CD4-positive, alpha-beta T cell (primary cell): Measurements from ENCODE around the gene MPZL3. TPM values are rescaled to one million over a fixed set of nuclear protein-coding genes. Genes with fewer than 3 reads are reported as not detected.

Experiments
- ATAC-seq: fragments of 200-7000 bp; cut with Tn5 transposase; one replicate; pipeline ENCODE4 v1.10.0; 2022; ENCODE audit warnings: mild to moderate bottlenecking; ENCODE audit not compliant: poor library complexity
- CTCF ChIA-PET: fragments of 350-600 bp; sonication (Branson Sonifier 250); formaldehyde crosslinking; loops from one replicate; lab custom pipeline; 2021; ENCODE audit warnings: antibody characterized with exemption, inconsistent platforms; lab: Charles Lee
- POLR2A ChIA-PET: fragments of 350-600 bp; sonication (Branson Sonifier 250); formaldehyde crosslinking; loops from one replicate; lab custom pipeline; 2021; ENCODE audit warnings: antibody characterized with exemption, inconsistent platforms; lab: Charles Lee
- DNase-seq, 14 experiments: peaks; one replicate each; pipeline ENCODE4 v3.0.0-alpha.2; 2013 to 2020; ENCODE audit warnings: mixed read lengths in 2 of 14
- H3K27ac ChIP-seq, 2 donors: one replicate each; pipeline versions ENCODE4 v1.5.1 to v1.7.0; 2013; ENCODE audit warnings: low read length in 2 of 2, low read depth in 1 of 2, mild to moderate bottlenecking in 1 of 2
- H3K27me3 ChIP-seq, 2 experiments: 1 replicate in 1 of 2; 2 replicates in 1 of 2; pipeline versions ENCODE4 v1.6.1 to v1.7.0; 2013; ENCODE audit warnings: low read length in 2 of 2, control low read depth in 1 of 2, mild to moderate bottlenecking in 1 of 2, moderate library complexity in 1 of 2; ENCODE audit not compliant: insufficient read depth in 2 of 2, control insufficient read depth in 1 of 2
- H3K36me3 ChIP-seq: one replicate; pipeline ENCODE4 v1.6.1; 2013; ENCODE audit warnings: low read length, control low read depth; ENCODE audit not compliant: insufficient read depth
- H3K4me1 ChIP-seq: one replicate; pipeline ENCODE4 v1.6.1; 2013; ENCODE audit warnings: low read length, control low read depth; ENCODE audit not compliant: insufficient read depth
- H3K4me3 ChIP-seq: one replicate; pipeline ENCODE4 v1.5.1; 2013; ENCODE audit warnings: mild to moderate bottlenecking, low read length, moderate library complexity
- H3K9me3 ChIP-seq, 2 experiments: 1 replicate in 1 of 2; 2 replicates in 1 of 2; pipeline versions ENCODE4 v1.6.1 to v1.7.0; 2013; ENCODE audit warnings: low read length in 2 of 2, mild to moderate bottlenecking in 2 of 2, control low read depth in 1 of 2, moderate library complexity in 1 of 2; ENCODE audit not compliant: control insufficient read depth in 1 of 2, insufficient read depth in 1 of 2
- H3K27ac Mint-ChIP-seq: one replicate; pipeline ENCODE4 v1.8.0; 2020; ENCODE audit warnings: mixed read lengths
- H3K27me3 Mint-ChIP-seq: one replicate; pipeline ENCODE4 v1.8.0; 2021; ENCODE audit warnings: mixed read lengths
- H3K36me3 Mint-ChIP-seq: one replicate; pipeline ENCODE4 v1.8.0; 2021; ENCODE audit warnings: low read depth, mixed read lengths
- H3K4me1 Mint-ChIP-seq: one replicate; pipeline ENCODE4 v1.8.0; 2021; ENCODE audit warnings: low read depth, mixed read lengths
- H3K4me3 Mint-ChIP-seq: one replicate; pipeline ENCODE4 v1.8.0; 2020; ENCODE audit warnings: mild to moderate bottlenecking, mixed read lengths
- H3K9me3 Mint-ChIP-seq: one replicate; pipeline ENCODE4 v1.8.0; 2020; ENCODE audit warnings: mixed read lengths
- intact Hi-C, 2 experiments: fragments of 100-400 bp; cut with DNase I in 1 of 2; cut with micrococcal nuclease in 1 of 2; formaldehyde crosslinking; loops; one replicate each; pipeline versions ENCODE4 v1.15.1 to v1.9.0; 2023 to 2025; cut with DNase I, micrococcal nuclease
- total RNA-seq, 174 experiments: library from RNA in 2 of 174; stranded (reverse) in 2 of 174; gene quantifications; one replicate each; pipeline ENCODE4 v1.2.3 and lab custom pipeline; 2021 to 2026
- TF ChIP-seq, protein P1 (sequence below): fragments of 200-600 bp; IDR thresholded peaks from one replicate; pipeline ENCODE4 v1.8.0; 2022; ENCODE audit warnings: antibody characterized with exemption, mild to moderate bottlenecking

The MPZL3 gene
- total RNA-seq, 2 experiments from 2014 or later = 29.0 to 30.2 TPM

DNA sequence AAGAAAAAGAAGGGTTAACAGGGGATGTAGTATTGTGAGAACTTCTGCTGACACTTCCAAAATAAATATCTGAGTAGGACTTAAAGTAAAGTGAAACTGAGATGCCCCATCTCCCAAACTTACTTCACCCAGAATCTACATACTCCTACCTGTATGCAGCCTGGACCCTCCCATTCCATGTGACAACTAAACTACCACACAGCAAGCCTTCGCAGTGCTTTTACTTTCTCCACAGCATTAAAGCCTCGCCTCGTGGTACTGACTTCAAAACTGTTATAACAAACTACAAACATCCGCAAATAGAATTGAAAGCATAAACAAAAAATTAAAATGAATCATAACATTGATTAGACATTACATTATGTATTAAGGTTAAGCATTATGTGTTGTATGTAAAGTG is 10.9 kb upstream of the MPZL3 start:
- H3K4me3 Mint-ChIP-seq = peak overlapping the region; percentile 90

DNA sequence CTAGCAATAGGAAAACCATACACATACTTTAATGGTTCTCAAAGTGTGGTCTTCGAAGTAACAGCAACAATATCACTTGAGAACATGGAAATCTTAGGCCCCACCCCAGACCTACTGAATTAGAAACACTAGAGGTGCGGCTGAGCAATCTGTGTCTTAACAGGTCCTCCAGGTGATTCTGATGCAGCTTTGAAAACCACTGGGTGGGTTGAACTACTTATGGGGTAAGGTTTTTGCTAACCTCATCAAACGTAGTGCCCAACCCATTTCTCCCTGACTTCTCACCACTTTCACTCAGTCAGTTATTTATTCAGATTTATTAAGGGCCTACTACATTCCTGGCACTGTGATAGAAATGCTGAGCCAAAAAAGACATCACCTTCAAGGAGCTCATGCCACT is 8.2 kb upstream of the MPZL3 start:
- no peak overlapping the region for H3K27ac Mint-ChIP-seq
- peaks cover 4% of the 10 kb centered on the region for H3K36me3 Mint-ChIP-seq
- intact Hi-C loops = no loop called here
- H3K4me1 Mint-ChIP-seq = peaks cover 43% of the 10 kb centered on the region
- Histone ChIP-seq H3K4me1 (peaks cover 17% of the 10 kb centered on the region), H3K27ac (no peak overlapping the region), H3K36me3 (no peaks in the 10 kb centered on the region), H3K9me3 (no peaks in the 10 kb centered on the region), H3K27me3 (no peaks in the 10 kb centered on the region), H3K4me3 (no peak overlapping the region)
- H3K27me3 Mint-ChIP-seq = no peaks in the 10 kb centered on the region
- ChIA-PET POLR2A (interaction anchor here (1.0 to 1.7 kb wide), 3 partner anchors 9 to 36 kb away, joined by 3 to 6 read pairs (median 5); partner anchors contain the start of gene JAML), CTCF (interaction anchor here (1.4 to 2.3 kb wide), 4 partner anchors 13 to 51 kb away, joined by 3 to 7 read pairs (median 4); no protein-coding TSS in a partner anchor)
- no peak for ATAC-seq
- TF ChIP-seq, protein P1, sequence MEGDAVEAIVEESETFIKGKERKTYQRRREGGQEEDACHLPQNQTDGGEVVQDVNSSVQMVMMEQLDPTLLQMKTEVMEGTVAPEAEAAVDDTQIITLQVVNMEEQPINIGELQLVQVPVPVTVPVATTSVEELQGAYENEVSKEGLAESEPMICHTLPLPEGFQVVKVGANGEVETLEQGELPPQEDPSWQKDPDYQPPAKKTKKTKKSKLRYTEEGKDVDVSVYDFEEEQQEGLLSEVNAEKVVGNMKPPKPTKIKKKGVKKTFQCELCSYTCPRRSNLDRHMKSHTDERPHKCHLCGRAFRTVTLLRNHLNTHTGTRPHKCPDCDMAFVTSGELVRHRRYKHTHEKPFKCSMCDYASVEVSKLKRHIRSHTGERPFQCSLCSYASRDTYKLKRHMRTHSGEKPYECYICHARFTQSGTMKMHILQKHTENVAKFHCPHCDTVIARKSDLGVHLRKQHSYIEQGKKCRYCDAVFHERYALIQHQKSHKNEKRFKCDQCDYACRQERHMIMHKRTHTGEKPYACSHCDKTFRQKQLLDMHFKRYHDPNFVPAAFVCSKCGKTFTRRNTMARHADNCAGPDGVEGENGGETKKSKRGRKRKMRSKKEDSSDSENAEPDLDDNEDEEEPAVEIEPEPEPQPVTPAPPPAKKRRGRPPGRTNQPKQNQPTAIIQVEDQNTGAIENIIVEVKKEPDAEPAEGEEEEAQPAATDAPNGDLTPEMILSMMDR = no peak
- DNase-seq = peak in 2 of 14 experiments; percentile 40 to 47
- no peak overlapping the region for H3K4me3 Mint-ChIP-seq
- no peaks in the 10 kb centered on the region for H3K9me3 Mint-ChIP-seq

More for the DNA sequence above, 10.9 kb upstream of the MPZL3 start:
- intact Hi-C loops = no loop called here
- Mint-ChIP-seq H3K4me1 (peaks cover 48% of the 10 kb centered on the region), H3K27ac (peak overlapping the region; percentile 86), H3K9me3 (no peaks in the 10 kb centered on the region), H3K36me3 (peaks cover 4% of the 10 kb centered on the region), H3K27me3 (no peaks in the 10 kb centered on the region)
- H3K4me3 ChIP-seq = no peak overlapping the region
- no peaks in the 10 kb centered on the region for H3K36me3 ChIP-seq
- no peak for ATAC-seq
- no peaks in the 10 kb centered on the region for H3K9me3 ChIP-seq
- ChIA-PET CTCF (interaction anchor here (0.9 to 2.2 kb wide), 5 partner anchors 8 to 90 kb away, joined by 3 to 14 read pairs (median 5); no protein-coding TSS in a partner anchor), POLR2A (interaction anchor here (0.7 to 3.5 kb wide), 9 partner anchors 9 to 173 kb away, joined by 3 to 16 read pairs (median 4); partner anchors contain the start of gene MPZL3)
- H3K27me3 ChIP-seq = no peaks in the 10 kb centered on the region
- H3K27ac ChIP-seq = no peak overlapping the region
- TF ChIP-seq, protein P1 = no peak
- no peak for DNase-seq
- peaks cover 17% of the 10 kb centered on the region for H3K4me1 ChIP-seq

DNA sequence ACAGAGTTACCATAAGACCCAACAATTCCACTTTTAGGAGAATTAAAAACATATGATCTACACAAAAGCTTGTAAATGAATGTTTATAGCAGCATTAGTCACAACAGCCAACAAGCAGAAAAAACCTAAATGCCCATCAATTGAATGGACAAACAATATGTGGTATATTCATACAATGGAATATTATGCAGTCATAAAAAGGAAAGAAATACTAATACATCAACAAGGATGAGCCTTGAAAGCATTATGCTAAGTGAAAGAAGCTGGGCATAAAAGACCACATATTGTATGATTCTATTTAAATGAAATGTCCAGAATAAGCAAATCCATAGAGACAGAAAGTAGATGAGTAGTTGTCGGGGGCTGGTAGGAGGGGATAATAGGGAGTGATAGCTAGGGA is 7.0 kb upstream of the MPZL3 start:
- Mint-ChIP-seq H3K4me3 (no peak overlapping the region), H3K4me1 (peaks cover 32% of the 10 kb centered on the region), H3K9me3 (no peaks in the 10 kb centered on the region), H3K27ac (no peak overlapping the region), H3K36me3 (peaks cover 12% of the 10 kb centered on the region), H3K27me3 (no peaks in the 10 kb centered on the region)
- Histone ChIP-seq H3K27me3 (no peaks in the 10 kb centered on the region), H3K27ac (no peak overlapping the region), H3K9me3 (no peaks in the 10 kb centered on the region), H3K36me3 (no peaks in the 10 kb centered on the region), H3K4me3 (no peak overlapping the region), H3K4me1 (peaks cover 14% of the 10 kb centered on the region)
- CTCF ChIA-PET = interaction anchor here (1.0 to 2.3 kb wide), 5 partner anchors 14 to 61 kb away, joined by 3 to 7 read pairs (median 3); no protein-coding TSS in a partner anchor
- DNase-seq (no peak), ATAC-seq (no peak)
- intact Hi-C loops = loop anchor here (5.0 to 10.0 kb wide), 2 partner anchors 37 to 46 kb away; partner anchors contain the start of gene CD3E (in 1 of the 2)
- TF ChIP-seq, protein P1 = no peak
- POLR2A ChIA-PET = interaction anchor here (0.7 kb wide), 1 partner anchor 44 kb away, joined by 3 read pairs; no protein-coding TSS in a partner anchor
